GM21390 (cell line): ENCODE data around the gene KLF14.
"Not testable (repeated sequence)": the region's sequence is repeated elsewhere in the genome, so short reads cannot be mapped to it uniquely, and the experiment has no call there.

Experiments
- ATAC-seq: cut with Tn5 transposase; IDR thresholded peaks from one replicate; pipeline ENCODE4 v1.9.1; 2021; ENCODE audit not compliant: unreplicated experiment

The KLF14 gene

DNA sequence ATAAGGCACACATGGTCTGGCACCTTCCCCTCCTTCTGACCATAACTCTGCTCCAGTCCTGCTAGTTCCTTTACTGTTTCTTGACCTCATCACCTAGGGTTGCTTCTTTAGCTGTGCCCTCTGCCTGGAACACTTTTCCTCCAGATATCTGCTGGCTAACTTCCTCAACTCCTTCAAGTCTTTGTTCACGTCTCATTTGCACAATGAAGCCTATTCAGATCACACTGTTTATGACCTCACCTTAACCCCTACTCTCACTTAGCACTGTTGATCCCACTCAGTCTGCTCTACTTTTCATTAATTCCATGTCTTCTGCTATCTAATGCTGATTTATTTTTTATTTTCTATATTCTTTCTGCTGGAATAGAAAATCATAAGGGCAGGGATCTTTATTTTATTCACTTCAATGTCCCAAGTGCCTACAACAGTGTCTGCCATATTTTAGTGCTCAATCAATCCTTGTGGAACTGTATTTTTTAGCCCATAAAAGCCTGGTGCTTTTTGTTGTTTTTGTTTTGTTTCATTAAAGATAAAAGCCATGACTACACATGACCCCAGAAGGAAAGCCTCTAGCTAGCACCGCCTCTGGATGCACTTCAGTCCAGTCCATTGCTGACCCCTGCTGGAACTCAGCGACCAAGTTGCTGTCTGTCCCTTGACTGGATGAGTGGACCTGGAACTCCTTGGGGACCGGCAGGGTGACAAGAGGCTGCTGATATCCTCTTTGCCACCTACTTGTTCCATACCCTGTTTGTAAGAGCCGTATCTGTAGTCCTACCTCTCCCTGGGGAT lies 12.3 kb downstream of the KLF14 start:
- no peak for ATAC-seq

DNA sequence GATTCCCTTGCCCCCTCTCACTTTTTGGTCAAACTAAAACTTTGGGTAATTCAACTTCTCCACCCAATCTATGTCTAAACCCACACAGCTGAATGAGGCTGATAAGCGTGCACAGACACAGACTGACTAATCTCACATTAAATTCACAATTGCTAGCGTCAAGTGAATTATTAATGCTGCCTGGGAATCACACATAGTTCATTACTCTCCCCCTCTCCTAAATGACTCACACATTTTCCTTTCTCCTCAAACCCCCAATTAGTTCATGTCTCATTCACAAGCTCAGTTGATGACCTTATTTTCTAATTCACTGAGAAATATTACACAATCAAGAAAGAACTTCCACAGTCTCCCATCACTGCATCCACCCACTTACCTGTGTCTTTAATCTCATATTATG lies 14.5 kb downstream of the KLF14 start:
- no peak for ATAC-seq

DNA sequence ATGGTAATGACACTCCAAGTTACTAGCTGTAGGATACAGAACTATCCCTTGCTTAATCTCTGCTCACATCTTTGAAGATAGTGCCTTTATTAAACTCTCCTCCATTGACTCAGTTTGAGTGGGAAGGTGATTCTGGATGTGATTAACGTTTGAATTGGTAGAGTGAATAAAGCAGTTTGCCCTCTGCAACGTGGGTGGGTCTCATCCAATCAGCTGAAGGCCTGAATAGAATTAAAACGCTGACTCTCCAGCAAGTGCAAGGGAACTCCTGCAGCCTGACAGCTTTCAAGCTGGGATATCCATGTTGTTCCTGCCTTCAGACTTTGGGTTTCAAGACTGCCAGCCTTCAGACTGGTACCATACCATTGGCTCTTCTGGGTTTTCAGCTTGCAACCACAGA lies 21.6 kb downstream of the KLF14 start:
- ATAC-seq = no peak

DNA sequence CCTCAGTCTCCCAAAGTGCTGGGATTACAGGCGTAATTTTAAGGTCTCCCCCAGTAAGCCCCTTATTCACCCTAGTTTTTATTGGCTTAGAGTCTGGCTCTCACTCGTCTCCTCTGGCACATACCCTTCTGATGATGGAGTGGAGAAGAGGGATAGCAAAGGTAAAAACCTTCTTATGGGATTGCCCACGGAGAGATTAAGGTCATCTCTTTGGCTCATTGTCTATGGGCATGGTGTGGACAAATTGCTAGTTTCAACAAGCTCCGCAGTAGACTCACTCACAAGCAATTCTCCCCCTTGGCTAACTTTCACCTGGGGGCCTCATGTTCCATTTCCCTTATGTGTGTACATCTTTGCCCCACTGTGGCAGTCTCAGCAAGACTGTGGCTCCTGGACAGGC lies 25.2 kb downstream of the KLF14 start:
- no peak for ATAC-seq

DNA sequence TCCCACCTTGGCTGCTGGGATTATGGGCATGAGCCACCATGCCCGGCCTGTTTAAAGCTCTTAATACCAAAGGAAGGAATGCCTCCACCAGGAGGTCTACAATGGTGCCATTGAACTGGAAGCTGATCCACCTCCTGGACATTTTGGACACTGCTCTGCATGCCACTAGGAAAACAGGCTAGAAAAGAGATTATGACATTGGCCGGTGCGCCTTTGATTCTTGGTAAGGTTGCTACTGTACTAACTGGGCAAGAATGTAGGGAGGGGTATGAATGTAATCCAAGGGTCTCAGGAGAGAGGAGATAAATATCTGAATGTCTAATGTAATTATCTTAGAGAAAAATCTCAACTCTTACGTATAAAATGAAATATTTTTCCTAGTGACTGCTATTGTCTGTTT lies 26.0 kb downstream of the KLF14 start:
- ATAC-seq = no peak

DNA sequence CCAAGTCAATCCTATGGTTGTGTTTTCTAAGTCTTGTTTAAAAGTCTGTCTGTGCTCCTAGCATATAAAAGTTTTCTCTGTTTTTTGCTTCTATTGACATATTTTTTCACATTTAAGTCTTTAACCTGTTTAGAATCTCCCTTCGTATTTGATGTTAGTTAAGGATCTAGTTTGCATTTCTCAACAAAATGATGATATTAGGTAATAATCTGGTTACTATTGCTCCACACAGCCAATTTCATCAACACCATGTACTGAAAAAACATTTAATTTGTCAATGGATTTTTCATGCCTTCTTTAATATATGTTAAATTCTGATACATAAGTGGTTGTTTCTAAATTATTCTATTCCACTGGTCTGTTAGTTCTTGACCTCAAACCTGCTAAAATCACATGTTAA lies 30.2 kb downstream of the KLF14 start:
- no peak for ATAC-seq

DNA sequence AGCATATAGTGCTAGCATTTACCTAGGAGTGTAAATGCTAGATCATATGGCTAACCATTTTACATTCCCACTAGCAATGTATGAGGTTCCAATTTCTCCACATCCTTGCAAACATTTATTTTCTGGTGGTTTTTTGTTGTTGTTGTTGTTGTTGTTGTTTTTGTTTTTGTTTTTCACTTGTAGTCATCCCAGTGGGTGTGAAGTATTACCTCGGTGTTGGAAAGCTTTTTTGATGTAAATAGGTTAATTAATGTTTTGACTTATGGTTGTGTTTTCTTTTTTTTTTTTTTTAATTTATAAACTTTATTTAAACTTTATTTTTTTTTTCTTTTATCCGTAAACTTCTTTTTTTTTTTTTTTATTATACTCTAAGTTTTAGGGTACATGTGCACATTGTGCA lies 32.4 kb downstream of the KLF14 start:
- ATAC-seq = no peak

DNA sequence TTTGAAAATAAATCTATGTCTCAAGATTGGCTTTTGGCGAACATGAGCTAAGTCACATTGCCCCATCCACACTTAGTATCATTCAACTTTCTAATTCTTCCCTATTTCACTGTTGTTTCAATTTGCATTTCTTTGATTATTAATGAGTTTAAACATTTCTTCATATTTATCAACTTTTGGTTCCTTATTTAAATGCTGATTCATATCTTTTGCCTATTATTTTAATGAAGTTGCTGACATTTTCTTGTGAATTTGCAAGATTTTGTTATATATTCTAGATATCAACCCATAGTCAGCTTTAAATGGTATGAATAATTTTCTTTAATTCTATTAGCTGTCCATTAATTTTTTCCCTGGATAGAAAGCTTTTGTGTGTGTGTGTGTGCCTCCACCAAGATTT lies 33.2 kb downstream of the KLF14 start:
- no peak for ATAC-seq

DNA sequence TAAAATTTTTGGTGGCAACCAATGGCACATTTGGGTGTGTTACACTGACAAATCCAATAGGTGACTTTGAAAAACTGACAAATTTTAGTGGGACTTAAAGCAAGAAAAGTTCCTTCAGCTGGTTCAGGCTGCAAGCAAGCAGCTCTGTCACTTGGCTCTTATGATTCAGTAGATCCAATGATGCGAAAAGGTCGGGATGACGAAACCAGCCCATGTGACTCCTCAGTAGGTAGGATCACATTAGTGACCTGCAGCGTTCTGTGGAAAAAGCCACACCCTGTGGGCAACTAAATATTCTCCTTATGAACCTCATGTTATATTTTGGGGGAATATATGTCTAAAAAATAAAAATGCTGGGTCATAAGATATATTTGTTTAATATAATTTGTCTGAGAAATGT lies 34.3 kb downstream of the KLF14 start:
- no peak for ATAC-seq

DNA sequence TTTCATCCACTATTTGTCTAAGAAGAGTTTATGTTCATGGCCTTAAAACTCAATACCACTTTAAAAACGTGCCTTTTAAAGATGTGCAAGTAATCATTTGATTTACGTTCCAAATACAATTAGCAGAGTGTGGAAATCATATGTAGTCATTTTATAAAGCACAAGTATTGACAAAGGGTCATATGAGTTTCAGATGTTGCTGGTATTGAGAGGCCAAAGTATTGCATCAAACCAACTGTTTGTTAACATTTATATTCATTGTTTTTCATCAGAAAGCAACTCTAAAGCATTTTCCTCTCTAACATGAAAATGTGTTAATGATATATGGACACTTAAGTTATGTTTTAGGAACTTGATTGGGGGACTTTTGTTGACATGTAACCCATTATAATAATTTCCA lies 36.2 kb downstream of the KLF14 start:
- ATAC-seq = no peak

DNA sequence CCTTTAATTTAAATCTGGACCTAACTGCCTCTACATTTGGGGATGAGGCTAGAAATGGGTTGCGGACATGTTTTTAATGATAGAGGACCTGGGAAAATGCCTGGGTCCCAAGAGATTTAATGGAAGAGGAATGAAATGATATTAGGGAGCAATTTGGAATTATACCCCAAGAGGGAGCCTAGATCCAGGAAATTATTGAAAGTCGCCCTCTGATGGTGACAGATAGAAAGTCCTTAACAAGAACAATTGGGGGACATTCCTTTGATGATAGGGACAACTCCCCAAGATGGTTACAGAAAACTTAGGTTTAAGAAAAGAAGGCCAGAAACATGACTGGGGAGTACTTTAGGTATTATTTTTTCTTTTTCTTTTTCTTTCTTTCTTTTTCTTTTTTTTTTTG lies 38.2 kb downstream of the KLF14 start:
- ATAC-seq = no peak

DNA sequence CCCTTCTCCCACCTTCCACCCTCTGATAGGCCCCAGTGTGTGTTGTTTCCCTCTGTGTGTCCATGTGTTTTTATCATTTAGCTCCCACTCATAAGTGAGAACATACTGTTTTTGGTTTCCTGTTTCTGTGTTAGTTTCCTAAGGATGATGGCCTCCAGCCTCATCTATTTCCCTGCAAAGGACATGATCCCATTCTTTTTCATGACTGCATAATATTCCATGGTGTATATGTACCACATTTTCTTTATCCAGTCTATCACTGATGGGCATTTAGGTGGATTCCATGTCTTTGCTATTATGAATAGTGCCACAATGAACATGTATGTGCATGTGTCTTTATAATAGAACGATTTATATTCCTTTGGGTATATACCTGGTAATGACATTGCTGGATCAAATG lies 41.6 kb downstream of the KLF14 start:
- not testable (repeated sequence) for ATAC-seq

DNA sequence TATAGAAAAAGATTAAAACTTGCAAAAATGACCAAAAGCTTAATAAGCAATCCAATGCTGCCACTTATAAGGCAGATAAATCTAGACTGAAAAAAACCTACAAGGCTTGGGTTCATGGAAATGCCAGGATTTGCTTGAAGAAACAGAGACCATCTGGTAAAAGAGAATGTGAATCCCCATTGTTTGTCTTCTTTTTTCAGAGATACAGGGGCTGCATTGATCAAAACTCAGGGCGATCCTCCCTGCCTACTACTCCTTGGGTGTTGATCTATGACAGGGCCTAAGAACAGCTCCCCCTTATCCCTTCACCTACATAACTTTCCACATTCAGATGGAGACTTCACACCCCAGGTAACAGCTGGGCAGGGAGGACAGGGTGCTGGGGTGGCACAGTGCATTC lies 44.3 kb downstream of the KLF14 start:
- no peak for ATAC-seq

DNA sequence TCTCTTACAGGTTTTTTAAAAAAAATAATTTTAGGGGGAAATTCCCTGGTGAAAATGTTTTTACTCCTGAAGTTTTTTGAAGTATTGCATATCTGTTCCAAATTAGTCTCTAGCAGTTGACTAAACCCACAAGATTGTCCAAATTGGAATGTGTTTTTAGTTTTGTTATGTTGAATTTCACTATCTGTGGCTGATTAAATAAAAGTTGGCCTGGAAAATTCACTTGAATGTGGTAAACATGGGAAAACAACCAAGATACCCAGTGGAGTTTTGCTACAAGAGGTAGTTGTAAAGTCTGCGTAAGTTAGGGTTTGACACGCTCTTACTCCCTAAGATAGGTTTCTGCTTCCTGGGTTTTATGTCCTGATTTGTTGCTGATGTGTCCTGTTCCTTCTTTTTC lies 51.0 kb downstream of the KLF14 start:
- ATAC-seq = no peak
